Nephron (organoid): ENCODE results near the gene ROPN1.
"Not testable (repeated sequence)": the region's sequence is repeated elsewhere in the genome, so short reads cannot be mapped to it uniquely, and the experiment has no call there.

ENCODE experiments used
- H3K27ac Mint-ChIP-seq, 3 experiments: 2 replicates each; pipeline ENCODE4 v1.8.0; 2020; ENCODE audit warnings: mixed read lengths in 3 of 3, mild to moderate bottlenecking in 2 of 3, moderate library complexity in 1 of 3
- H3K27me3 Mint-ChIP-seq: 2 replicates; pipeline ENCODE4 v1.8.0; 2021; ENCODE audit warnings: low read depth, mild to moderate bottlenecking, moderate library complexity, mixed read lengths
- H3K36me3 Mint-ChIP-seq: 2 replicates; pipeline ENCODE4 v1.8.0; 2020; ENCODE audit warnings: low read depth, mixed read lengths
- H3K4me1 Mint-ChIP-seq: 2 replicates; pipeline ENCODE4 v1.8.0; 2020; ENCODE audit warnings: mixed read lengths
- H3K4me3 Mint-ChIP-seq, 3 experiments: 2 replicates each; pipeline ENCODE4 v1.8.0; 2020; ENCODE audit warnings: mild to moderate bottlenecking in 3 of 3, mixed read lengths in 3 of 3, moderate library complexity in 2 of 3
- H3K9me3 Mint-ChIP-seq: 2 replicates; pipeline ENCODE4 v1.8.0; 2020; ENCODE audit warnings: mixed read lengths
- CTCF ChIP-seq, 3 experiments: fragments of 200-600 bp; sonication (generic); IDR thresholded peaks; one replicate each; pipeline ENCODE4 v1.5.0; 2021; ENCODE audit warnings: antibody characterized with exemption in 3 of 3; ENCODE audit not compliant: unreplicated experiment in 3 of 3

Gene ROPN1

GRCh38 chr3:124019291-124019690, 27.4 kb upstream of the ROPN1 start:
- Mint-ChIP-seq H3K9me3 (peaks cover 10% of the 10 kb centered on the region), H3K36me3 (no peaks in the 10 kb centered on the region), H3K27ac (no peak overlapping the region), H3K4me1 (peaks cover 17% of the 10 kb centered on the region), H3K4me3 (no peak overlapping the region), H3K27me3 (peaks cover 17% of the 10 kb centered on the region)
- TF ChIP-seq CTCF (IDR thresholded peaks at IDR 0.05; ENCODE audit: unreplicated experiment in 3 of 3) = no peak

- H3K36me3 Mint-ChIP-seq, H3K9me3 Mint-ChIP-seq: not testable (repeated sequence)
- peaks cover 12% of the 10 kb centered on the region for H3K27me3 Mint-ChIP-seq
These were observed 25.6 kb upstream of the ROPN1 start for GRCh38 chr3:124017502-124017901.

GRCh38 chr3:124016483-124016882, 24.6 kb upstream of the ROPN1 start:
- not testable (repeated sequence) for H3K36me3 Mint-ChIP-seq, H3K4me3 Mint-ChIP-seq, H3K9me3 Mint-ChIP-seq
- Mint-ChIP-seq H3K4me1 (peaks cover 19% of the 10 kb centered on the region), H3K27ac (peak overlapping the region in 2 of 3 experiments; percentile 7 to 63), H3K27me3 (peaks cover 17% of the 10 kb centered on the region)
- peak; percentile 59 to 64 (median 60) for TF ChIP-seq CTCF (IDR thresholded peaks at IDR 0.05; ENCODE audit: unreplicated experiment in 3 of 3)

More at GRCh38 chr3:124017502-124017901, 25.6 kb upstream of the ROPN1 start:
- not testable (repeated sequence) for H3K27ac Mint-ChIP-seq, H3K4me3 Mint-ChIP-seq
- peaks cover 19% of the 10 kb centered on the region for H3K4me1 Mint-ChIP-seq

- Mint-ChIP-seq H3K36me3 (no peaks in the 10 kb centered on the region), H3K27ac (peak overlapping the region in 2 of 3 experiments; percentile 0 to 52), H3K27me3 (peaks cover 10% of the 10 kb centered on the region), H3K4me3 (no peak overlapping the region), H3K9me3 (no peaks in the 10 kb centered on the region), H3K4me1 (peaks cover 19% of the 10 kb centered on the region)
- no peak for TF ChIP-seq CTCF (IDR thresholded peaks at IDR 0.05; ENCODE audit: unreplicated experiment in 3 of 3)
These were observed 22.5 kb upstream of the ROPN1 start for GRCh38 chr3:124014366-124014942.

- not testable (repeated sequence) for H3K36me3 Mint-ChIP-seq, H3K4me1 Mint-ChIP-seq, H3K9me3 Mint-ChIP-seq, H3K27ac Mint-ChIP-seq, H3K4me3 Mint-ChIP-seq
- H3K27me3 Mint-ChIP-seq = peaks cover 39% of the 10 kb centered on the region
These were observed 16.4 kb upstream of the ROPN1 start for GRCh38 chr3:124008321-124008720.

- Mint-ChIP-seq H3K4me1 (peaks cover 6% of the 10 kb centered on the region), H3K27me3 (peaks cover 40% of the 10 kb centered on the region), H3K36me3 (no peaks in the 10 kb centered on the region)
These were observed 15.3 kb upstream of the ROPN1 start for GRCh38 chr3:124007186-124007585.

GRCh38 chr3:124002405-124003079, 10.6 kb upstream of the ROPN1 start:
- not testable (repeated sequence) for H3K36me3 Mint-ChIP-seq, H3K9me3 Mint-ChIP-seq, H3K4me3 Mint-ChIP-seq, H3K4me1 Mint-ChIP-seq, H3K27ac Mint-ChIP-seq
- peaks cover 44% of the 10 kb centered on the region for H3K27me3 Mint-ChIP-seq

More at GRCh38 chr3:124007186-124007585, 15.3 kb upstream of the ROPN1 start:
- no peak overlapping the region for H3K4me3 Mint-ChIP-seq
- no peaks in the 10 kb centered on the region for H3K9me3 Mint-ChIP-seq
- no peak overlapping the region for H3K27ac Mint-ChIP-seq
- no peak for TF ChIP-seq CTCF (IDR thresholded peaks at IDR 0.05; ENCODE audit: unreplicated experiment in 3 of 3)

- peaks cover 38% of the 10 kb centered on the region for H3K27me3 Mint-ChIP-seq
- not testable (repeated sequence) for H3K9me3 Mint-ChIP-seq, H3K36me3 Mint-ChIP-seq, H3K4me3 Mint-ChIP-seq, H3K4me1 Mint-ChIP-seq, H3K27ac Mint-ChIP-seq
These were observed 9.4 kb upstream of the ROPN1 start for GRCh38 chr3:124001366-124001765.
